HFFc6 (cell line): ENCODE results near the gene DDX52. TPM values are rescaled to one million over a fixed set of nuclear protein-coding genes. Genes with fewer than 3 reads are reported as not detected.
A peak's percentile ranks its signal among the peaks of the same experiment; 100 is the strongest.

Source experiments
- DNase-seq: peaks from one replicate; pipeline ENCODE4 v3.0.0-alpha.2; 2018
- H3K27ac Mint-ChIP-seq: 2 replicates; pipeline ENCODE4 v1.8.0; 2020; ENCODE audit warnings: mild to moderate bottlenecking, mixed read lengths
- H3K27me3 Mint-ChIP-seq: 2 replicates; pipeline ENCODE4 v1.8.0; 2021; ENCODE audit warnings: mild to moderate bottlenecking, moderate library complexity, mixed read lengths; ENCODE audit not compliant: insufficient read depth
- H3K36me3 Mint-ChIP-seq: 2 replicates; pipeline ENCODE4 v1.8.0; 2021; ENCODE audit warnings: low read depth, mixed read lengths
- H3K4me1 Mint-ChIP-seq: 2 replicates; pipeline ENCODE4 v1.8.0; 2020; ENCODE audit warnings: low read depth, mixed read lengths
- H3K4me3 Mint-ChIP-seq: 2 replicates; pipeline ENCODE4 v1.8.0; 2020; ENCODE audit warnings: mild to moderate bottlenecking, moderate library complexity, mixed read lengths
- H3K9me3 Mint-ChIP-seq: 2 replicates; pipeline ENCODE4 v1.8.0; 2020; ENCODE audit warnings: mild to moderate bottlenecking, mixed read lengths
- CTCF ChIP-seq: fragments of 200-600 bp; sonication (generic); IDR thresholded peaks from 2 replicates; pipeline ENCODE4 v1.5.0; 2021; ENCODE audit warnings: antibody characterized with exemption, mild to moderate bottlenecking
- total RNA-seq, 6 experiments: library from RNA; stranded (reverse); fragmentation: NEBNext Ultra II Directional; extraction: Animal tissue kit (Norgen Biotek cat#: 25700); gene quantifications; 2 replicates in 1 of 6; 3 replicates in 5 of 6; pipeline ENCODE4 v1.2.3, GENCODE V29; 2021

DDX52 gene
- total RNA-seq, 6 experiments from 2014 or later = 22.4 to 29.8 (median 26.8) TPM

- peak; percentile 42 for DNase-seq
- peaks cover 25% of the 10 kb centered on the region for H3K4me1 Mint-ChIP-seq
- H3K36me3 Mint-ChIP-seq = no peaks in the 10 kb centered on the region
- TF ChIP-seq CTCF = peak; percentile 75
- no peak overlapping the region for H3K27ac Mint-ChIP-seq
- no peaks in the 10 kb centered on the region for H3K9me3 Mint-ChIP-seq
- no peak overlapping the region for H3K4me3 Mint-ChIP-seq
- no peaks in the 10 kb centered on the region; the same call in 1 of the 2 replicates for H3K27me3 Mint-ChIP-seq
Observed at GRCh38 chr17:37650419-37651003, 7.3 kb upstream of the DDX52 start.

GRCh38 chr17:37648555-37648954 lies 5.3 kb upstream of the DDX52 start:
- peaks cover 2% of the 10 kb centered on the region; the same call in 1 of the 2 replicates for H3K27me3 Mint-ChIP-seq
- no peaks in the 10 kb centered on the region for H3K36me3 Mint-ChIP-seq
- peak overlapping the region; percentile 68 for H3K4me3 Mint-ChIP-seq
- peak overlapping the region; percentile 75 for H3K27ac Mint-ChIP-seq
- peak; percentile 71 for DNase-seq
- no peaks in the 10 kb centered on the region for H3K9me3 Mint-ChIP-seq
- H3K4me1 Mint-ChIP-seq = peaks cover 36% of the 10 kb centered on the region
- TF ChIP-seq CTCF = no peak

- H3K27ac Mint-ChIP-seq = peak overlapping the region; percentile 75
- no peaks in the 10 kb centered on the region for H3K36me3 Mint-ChIP-seq
- no peak for TF ChIP-seq CTCF
- H3K4me3 Mint-ChIP-seq = no peak overlapping the region
- H3K27me3 Mint-ChIP-seq = 0 out of 2 replicates have a peak, but pooled peaks cover 2% of the 10 kb centered on the region
- no peak for DNase-seq
- H3K9me3 Mint-ChIP-seq = no peaks in the 10 kb centered on the region
- H3K4me1 Mint-ChIP-seq = peaks cover 36% of the 10 kb centered on the region
Observed at GRCh38 chr17:37647856-37648255, 4.6 kb upstream of the DDX52 start.

GRCh38 chr17:37643869-37644268 lies 623 bp upstream of the DDX52 start:
- Mint-ChIP-seq H3K4me3 (peak overlapping the region; percentile 97), H3K36me3 (peaks cover 16% of the 10 kb centered on the region), H3K9me3 (no peaks in the 10 kb centered on the region), H3K27me3 (0 out of 2 replicates have a peak, but pooled peaks cover 4% of the 10 kb centered on the region), H3K4me1 (peaks cover 49% of the 10 kb centered on the region), H3K27ac (peak overlapping the region; percentile 92)
- no peak for TF ChIP-seq CTCF
- DNase-seq = no peak

GRCh38 chr17:37642681-37643080 lies 565 bp downstream of the DDX52 start:
- Mint-ChIP-seq H3K27ac (peak overlapping the region; percentile 92), H3K36me3 (peaks cover 28% of the 10 kb centered on the region), H3K4me3 (peak overlapping the region; percentile 97), H3K4me1 (peaks cover 40% of the 10 kb centered on the region), H3K27me3 (0 out of 2 replicates have a peak, but pooled peaks cover 4% of the 10 kb centered on the region), H3K9me3 (no peaks in the 10 kb centered on the region)
- TF ChIP-seq CTCF = no peak
- DNase-seq = peak; percentile 29
